HepG2 (cell line): Measurements from ENCODE around the gene TSACC. TPM values are rescaled to one million over a fixed set of nuclear protein-coding genes. Genes with fewer than 3 reads are reported as not detected.

Experiments used
- CREB1 ChIP-seq, 2 experiments: fragments of 450-650 bp in 1 of 2; IDR thresholded peaks; 2 replicates each; pipeline ENCODE4 v1.6.1; 2016 to 2017; ENCODE audit warnings: control low read depth in 1 of 2, mild to moderate bottlenecking in 1 of 2, missing compliant biosample characterization in 1 of 2, missing genetic modification characterization in 1 of 2
- DR1 ChIP-seq: sonication (generic); formaldehyde crosslinking; IDR thresholded peaks from 2 replicates; pipeline ENCODE4 v1.8.0; 2021; ENCODE audit warnings: mild to moderate bottlenecking, missing genetic modification reagents, inconsistent platforms
- GATAD1 ChIP-seq: IDR thresholded peaks from 2 replicates; pipeline ENCODE4 v1.6.1; 2016; ENCODE audit warnings: missing genetic modification reagents, missing compliant biosample characterization
- GTF2F1 ChIP-seq: fragments of 150-350 bp; IDR thresholded peaks from 2 replicates; pipeline ENCODE4 v1.6.1; 2014; ENCODE audit warnings: low read length
- HOXD1 ChIP-seq: sonication (generic); formaldehyde crosslinking; IDR thresholded peaks from 2 replicates; pipeline ENCODE4 v1.5.0; 2020; ENCODE audit warnings: missing genetic modification reagents
- KDM2A ChIP-seq: sonication (generic); formaldehyde crosslinking; IDR thresholded peaks from 2 replicates; pipeline ENCODE4 v1.4.0; 2020; ENCODE audit warnings: low read depth, missing genetic modification reagents, borderline replicate concordance
- MAFK ChIP-seq, 2 experiments: IDR thresholded peaks in 1 of 2; conservative IDR thresholded peaks in 1 of 2; 2 replicates each; pipeline ENCODE4 v1.6.1; 2011; ENCODE audit warnings: improper control_type of control experiment in 2 of 2, low read length in 2 of 2
- MAX ChIP-seq: IDR thresholded peaks from 2 replicates; pipeline ENCODE4 v1.6.1; 2012; ENCODE audit warnings: inconsistent platforms
- MXD1 ChIP-seq: sonication (generic); formaldehyde crosslinking; IDR thresholded peaks from 2 replicates; pipeline ENCODE4 v1.4.0; 2020; ENCODE audit warnings: mild to moderate bottlenecking, missing genetic modification reagents
- NCOR1 ChIP-seq: fragments of 200-600 bp; sonication (generic); IDR thresholded peaks from 2 replicates; pipeline ENCODE4 v1.7.0; 2017; ENCODE audit warnings: antibody characterized with exemption, low read length, borderline replicate concordance
- POGK ChIP-seq: sonication (generic); formaldehyde crosslinking; conservative IDR thresholded peaks from 2 replicates; pipeline ENCODE4 v1.8.0; 2022; ENCODE audit warnings: mild to moderate bottlenecking, moderate library complexity, missing genetic modification reagents
- RFX5 ChIP-seq: IDR thresholded peaks from 2 replicates; pipeline ENCODE4 v1.6.1; 2011; ENCODE audit warnings: low read depth, low read length, improper control_type of control experiment
- SNAI1 ChIP-seq: sonication (generic); formaldehyde crosslinking; IDR thresholded peaks from 2 replicates; pipeline ENCODE4 v1.5.0; 2020; ENCODE audit warnings: mild to moderate bottlenecking, missing genetic modification reagents, borderline replicate concordance
- TAF15 ChIP-seq: fragments of 200-400 bp; formaldehyde crosslinking; IDR thresholded peaks from one replicate; pipeline ENCODE4 v1.6.1; 2018; ENCODE audit warnings: mild to moderate bottlenecking, low read depth, low read length; ENCODE audit not compliant: poor library complexity, severe bottlenecking
- TRIM22 ChIP-seq: fragments of 450-650 bp; IDR thresholded peaks from 2 replicates; pipeline ENCODE4 v1.6.1; 2017
- ZBTB43 ChIP-seq: sonication (generic); formaldehyde crosslinking; conservative IDR thresholded peaks from 2 replicates; pipeline ENCODE4 v1.4.0; 2020; ENCODE audit warnings: missing genetic modification reagents
- ZGPAT ChIP-seq: IDR thresholded peaks from 2 replicates; pipeline ENCODE4 v1.6.1; 2016; ENCODE audit warnings: mild to moderate bottlenecking
- ZNF12 ChIP-seq: sonication (generic); formaldehyde crosslinking; IDR thresholded peaks from 2 replicates; pipeline ENCODE4 v1.5.0; 2020; ENCODE audit warnings: missing genetic modification reagents
- ZNF224 ChIP-seq: sonication (generic); formaldehyde crosslinking; IDR thresholded peaks from 2 replicates; pipeline ENCODE4 v1.5.0; 2020; ENCODE audit warnings: mild to moderate bottlenecking, missing genetic modification reagents
- ZNF264 ChIP-seq: sonication (generic); formaldehyde crosslinking; IDR thresholded peaks from 2 replicates; pipeline ENCODE4 v1.4.0; 2020; ENCODE audit warnings: missing genetic modification reagents
- ZNF598 ChIP-seq: sonication (generic); formaldehyde crosslinking; IDR thresholded peaks from 2 replicates; pipeline ENCODE4 v1.5.1; 2020; ENCODE audit warnings: mild to moderate bottlenecking, missing genetic modification reagents, borderline replicate concordance
- ZNF777 ChIP-seq: sonication (generic); formaldehyde crosslinking; IDR thresholded peaks from 2 replicates; pipeline ENCODE4 v1.4.0; 2020; ENCODE audit warnings: missing genetic modification reagents
- polyA plus RNA-seq, 8 experiments: library from polyadenylated mRNA; depleted of rRNA in 3 of 8; stranded (reverse) in 7 of 8; unstranded in 1 of 8; fragments of >200 nt; fragmentation: Illumina TruSeq in 4 of 8; extraction: Trizol in 4 of 8; gene quantifications; 2 replicates each; pipeline versions ENCODE4 v1.2.1 to v1.2.3, GENCODE V29; 2011 to 2016; ENCODE audit warnings: low read depth in 4 of 8, missing spikeins in 1 of 8, mixed read lengths in 1 of 8; ENCODE audit not compliant: insufficient read depth in 1 of 8
- total RNA-seq, 5 experiments: library from RNA; depleted of rRNA; stranded (reverse); fragments of >200 nt; fragmentation: Illumina TruSeq; extraction: Trizol; gene quantifications; 2 replicates each; pipeline ENCODE4 v1.2.3, GENCODE V29; 2016; ENCODE audit warnings: low read depth in 1 of 5

TSACC gene
- total and polyA plus RNA-seq, 2 of the 13 experiments (the other 11 are each of a cell fraction or from before 2014, with no cell fraction given), result 1.5 to 2.6 TPM

GRCh38 chr1:156291226-156292061 lies 46.9 kb upstream of the TSACC start (continued):
- TF ChIP-seq POGK (CRISPR knock-in tag) (0 out of 2 replicates have a peak, but pooled peaks have one; percentile 40), TAF15 (no peak), ZNF777 (CRISPR knock-in tag) (peak; percentile 83), DR1 (CRISPR knock-in tag) (peak; percentile 73; the same call in 1 of the 2 replicates), RFX5 (no peak), CREB1 (IDR thresholded peaks at IDR 0.05) (peak; percentile 38; the same call in 1 of the 2 replicates), CREB1 (CRISPR knock-in tag; IDR thresholded peaks at IDR 0.05) (no peak), SNAI1 (CRISPR knock-in tag) (no peak; the same call in 1 of the 2 replicates), GATAD1 (CRISPR knock-in tag) (peak; percentile 72; the same call in 1 of the 2 replicates), HOXD1 (no peak; the same call in 1 of the 2 replicates), NCOR1 (peak; percentile 84), ZNF12 (no peak), ZNF598 (CRISPR knock-in tag) (peak; percentile 70; the same call in 1 of the 2 replicates), MAFK (conservative IDR thresholded peaks at IDR 0.05 in 1 of 2, IDR thresholded peaks at IDR 0.05 in 1 of 2; ENCODE audit: low read length in 2 of 2) (0 out of 4 replicates have a peak, but pooled peaks of 1 of the 2 experiments have one; percentile 0), ZBTB43 (CRISPR knock-in tag) (0 out of 2 replicates have a peak, but pooled peaks have one; percentile 65), KDM2A (CRISPR knock-in tag) (peak; percentile 93), TRIM22 (no peak), GTF2F1 (no peak), MAX (peak; percentile 89), ZGPAT (CRISPR knock-in tag) (peak; percentile 94), ZNF224 (CRISPR knock-in tag) (peak; percentile 89; the same call in 1 of the 2 replicates), MXD1 (CRISPR knock-in tag) (0 out of 2 replicates have a peak, but pooled peaks have one; percentile 67), ZNF264 (no peak)
